DMS114 treated with DMSO at 0.1 percent for 48 hours (cell line): ENCODE measurements around the gene EML6.
"Not testable (repeated sequence)": the region's sequence is repeated elsewhere in the genome, so short reads cannot be mapped to it uniquely, and the experiment has no call there.

Source experiments
- DNase-seq: peaks from one replicate; lab custom pipeline; 2025; ENCODE audit not compliant: unreplicated experiment; lab: John Stamatoyannopoulos, UW

EML6 gene

GRCh38 chr2:54979321-54980044 lies 256.0 kb downstream of the EML6 start:
- no peak for DNase-seq

DNA sequence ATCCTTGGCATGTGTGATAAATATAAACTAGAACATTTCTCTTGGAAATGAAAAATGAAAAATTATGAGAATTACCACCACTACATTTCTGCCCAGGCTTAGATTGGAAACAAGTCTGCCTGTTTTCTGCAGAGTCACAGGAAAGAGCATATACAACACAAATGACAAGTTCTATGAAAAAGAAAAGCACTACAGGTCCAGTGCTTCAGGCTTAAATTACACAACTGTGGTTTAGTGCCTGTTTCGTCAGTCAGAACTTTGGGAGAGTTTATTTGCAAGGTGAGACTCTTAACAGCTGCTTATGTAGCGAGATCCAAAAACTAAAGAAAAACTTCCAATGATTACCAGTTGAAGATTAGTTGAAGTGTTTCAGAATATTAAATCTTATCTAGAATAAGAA lies 257.9 kb downstream of the EML6 start:
- DNase-seq = no peak

DNA sequence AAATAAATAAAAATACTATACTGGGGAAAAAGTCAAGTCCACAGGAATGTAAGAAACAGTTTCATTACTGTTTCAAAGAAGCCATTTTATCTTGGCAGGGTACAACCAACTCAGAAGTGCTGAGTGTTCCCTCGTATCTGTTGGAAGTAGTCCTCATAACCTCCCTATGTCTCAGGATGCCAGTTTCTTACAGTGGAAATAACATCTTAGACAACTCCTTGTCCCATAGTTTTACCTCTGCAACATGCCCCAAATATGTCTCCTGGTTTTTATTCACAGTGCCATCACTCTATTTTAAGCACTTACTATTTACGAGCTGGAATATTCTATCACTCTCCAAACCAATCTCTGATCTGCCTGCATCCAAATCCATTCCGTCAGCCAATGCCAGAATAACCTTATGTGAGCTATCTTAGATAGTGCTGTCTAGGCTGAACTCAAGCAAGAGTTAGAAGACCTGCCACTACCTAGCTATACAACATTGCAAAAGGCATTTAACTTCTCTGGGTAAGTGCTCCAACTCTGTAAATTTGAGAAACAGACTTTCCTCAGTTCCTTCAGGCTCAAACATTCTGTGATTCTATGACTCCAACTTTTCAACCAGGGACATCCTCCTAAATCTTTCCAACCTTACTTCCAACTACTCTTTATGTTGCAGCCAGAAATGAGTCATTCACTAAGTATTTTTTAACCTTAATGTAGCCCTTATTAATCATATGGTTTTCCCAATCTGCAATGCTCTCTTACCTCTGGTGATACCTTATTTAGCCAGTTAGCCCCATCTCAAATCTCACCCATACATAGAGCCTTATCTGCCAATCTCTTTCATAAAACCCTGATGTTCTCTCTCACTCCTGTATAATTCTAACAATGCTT lies 260.1 kb downstream of the EML6 start:
- DNase-seq = no peak

- DNase-seq = no peak
Observed at GRCh38 chr2:54984476-54984875, 261.0 kb downstream of the EML6 start.

GRCh38 chr2:54986264-54986663 lies 262.8 kb downstream of the EML6 start:
- DNase-seq = no peak

GRCh38 chr2:54988612-54989011 lies 265.1 kb downstream of the EML6 start:
- no peak for DNase-seq

DNA sequence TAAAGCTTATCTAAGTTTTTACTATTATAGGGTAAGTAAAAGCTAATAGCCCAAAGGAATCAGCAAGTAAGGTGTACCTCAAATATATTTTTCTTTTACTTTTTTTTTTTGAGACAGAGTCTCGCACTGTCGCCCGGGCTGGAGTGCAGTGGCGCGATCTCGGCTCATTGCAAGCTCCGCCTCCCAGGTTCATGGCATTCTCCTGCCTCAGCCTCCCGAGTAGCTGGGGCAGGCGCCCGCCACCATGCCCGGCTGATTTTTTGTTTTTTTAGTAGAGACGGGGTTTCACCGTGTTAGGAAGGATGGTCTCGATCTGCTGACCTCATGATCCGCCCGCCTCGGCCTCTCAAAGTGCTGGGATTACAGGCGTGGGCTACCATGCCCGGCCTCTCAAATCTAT lies 267.2 kb downstream of the EML6 start:
- not testable (repeated sequence) for DNase-seq

GRCh38 chr2:54995553-54995952 lies 272.1 kb downstream of the EML6 start:
- DNase-seq = no peak

DNA sequence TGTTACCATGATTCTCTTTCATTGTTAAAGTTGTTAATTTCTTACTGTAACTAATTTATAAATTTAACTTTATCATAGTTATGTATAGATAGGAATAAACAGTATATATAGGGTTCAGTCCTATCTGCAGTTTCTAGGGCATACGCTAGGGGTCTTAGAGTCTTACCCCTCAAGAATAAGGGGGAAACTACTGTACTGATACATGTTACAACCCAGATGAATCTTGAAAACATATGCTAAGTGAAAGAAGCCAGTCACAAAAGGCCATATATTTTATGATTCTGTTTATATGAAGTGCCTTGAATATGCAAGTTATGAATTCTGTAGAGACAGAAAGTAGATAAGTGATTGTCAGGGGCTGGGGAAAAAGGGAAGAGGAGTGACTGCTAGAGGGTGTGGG lies 274.4 kb downstream of the EML6 start:
- no peak for DNase-seq

DNA sequence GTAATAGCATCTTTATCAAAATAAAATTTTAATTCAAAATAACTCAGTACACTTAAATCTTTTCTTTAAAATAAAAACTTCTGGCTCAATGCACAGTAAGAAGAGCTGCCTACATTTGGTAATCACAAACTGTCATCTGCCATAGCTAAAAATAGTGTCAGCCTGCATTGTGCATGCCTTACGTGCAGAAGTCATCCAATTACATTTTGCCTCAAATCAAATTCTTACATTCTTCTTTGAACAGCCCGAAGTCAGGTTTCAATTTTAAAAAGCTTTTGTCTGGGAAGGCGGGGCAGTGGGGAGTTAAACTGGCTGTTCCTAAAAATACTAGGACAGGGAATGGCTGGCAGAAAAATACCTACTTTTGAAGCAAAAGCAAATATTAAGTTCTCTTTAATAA lies 275.7 kb downstream of the EML6 start:
- no peak for DNase-seq

DNA sequence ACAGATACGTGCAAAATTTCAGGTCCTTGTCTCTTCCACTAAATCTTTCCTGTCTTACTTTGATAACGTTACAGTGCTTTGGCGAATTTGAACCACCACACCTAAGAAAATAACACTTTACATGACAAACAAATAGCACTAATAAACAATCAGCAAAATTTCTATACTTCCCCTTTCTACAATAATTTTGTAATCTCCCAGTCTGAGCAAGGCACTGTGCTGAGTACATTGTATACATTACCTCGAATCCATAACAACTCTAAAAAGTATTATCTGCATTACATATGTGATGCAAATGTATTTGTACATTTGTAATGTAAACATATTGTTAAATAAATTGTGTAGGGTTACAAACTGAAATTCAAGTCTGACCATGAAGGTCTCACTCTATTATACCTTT lies 276.9 kb downstream of the EML6 start:
- no peak for DNase-seq

DNA sequence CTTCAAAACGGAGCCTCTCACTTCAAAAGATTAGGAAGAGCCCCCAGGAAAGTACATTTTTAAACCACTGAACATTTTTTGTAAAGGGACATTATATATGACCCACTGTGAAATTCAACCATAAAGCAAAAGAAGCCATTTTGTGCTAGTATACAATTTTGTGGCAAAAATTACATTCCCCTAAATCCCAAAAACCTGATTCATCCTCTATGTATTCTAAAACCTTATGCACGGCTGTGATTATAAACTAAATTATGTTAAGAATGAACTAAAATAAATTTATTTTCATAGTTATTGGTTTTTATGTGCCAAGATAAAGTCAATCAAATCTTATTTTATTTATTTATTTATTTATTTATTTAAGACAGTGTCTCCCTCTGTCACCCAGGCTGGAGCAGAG lies 278.3 kb downstream of the EML6 start:
- DNase-seq = no peak

DNA sequence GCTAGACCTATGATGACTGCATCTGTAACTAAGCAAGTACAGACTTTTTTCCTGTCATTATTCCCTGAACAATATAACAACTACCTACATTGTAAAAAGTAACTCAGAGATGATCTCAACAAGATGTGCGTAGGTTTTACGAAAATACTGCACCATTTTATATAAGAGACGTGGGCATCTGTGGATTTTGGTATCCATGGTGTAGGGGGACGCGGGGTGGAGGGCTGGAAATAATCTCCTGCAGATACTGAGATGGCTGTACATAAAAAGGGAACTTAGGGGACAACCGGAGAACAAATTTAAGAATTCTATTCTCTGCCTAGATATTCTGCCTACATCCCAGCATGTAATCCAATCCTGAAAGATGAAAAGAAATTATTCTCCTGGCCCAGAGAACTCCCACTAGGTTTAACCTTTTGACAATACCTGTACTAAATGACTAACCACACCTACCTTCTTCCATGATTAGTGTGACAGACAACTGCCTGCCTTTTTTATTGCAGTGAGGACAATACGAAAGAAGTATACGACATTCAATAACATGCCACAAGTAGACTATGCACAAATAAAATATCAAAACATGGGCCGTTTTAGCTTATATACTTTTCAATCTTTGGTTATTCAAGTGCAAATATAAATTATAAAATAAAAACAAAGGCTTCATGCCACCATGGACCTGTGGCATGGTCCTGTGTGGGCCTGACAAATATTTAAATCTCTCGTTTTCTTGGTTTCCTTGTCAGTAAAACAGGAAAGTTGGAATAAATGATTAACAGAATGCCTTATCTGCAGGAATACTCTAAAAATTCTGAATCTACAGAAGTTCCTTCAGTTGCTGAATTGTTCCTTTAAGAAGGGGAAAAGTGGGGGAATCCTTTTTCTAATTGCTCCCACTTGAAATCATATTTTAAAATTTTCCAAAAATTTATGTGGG lies 280.5 kb downstream of the EML6 start:
- no peak for DNase-seq

DNA sequence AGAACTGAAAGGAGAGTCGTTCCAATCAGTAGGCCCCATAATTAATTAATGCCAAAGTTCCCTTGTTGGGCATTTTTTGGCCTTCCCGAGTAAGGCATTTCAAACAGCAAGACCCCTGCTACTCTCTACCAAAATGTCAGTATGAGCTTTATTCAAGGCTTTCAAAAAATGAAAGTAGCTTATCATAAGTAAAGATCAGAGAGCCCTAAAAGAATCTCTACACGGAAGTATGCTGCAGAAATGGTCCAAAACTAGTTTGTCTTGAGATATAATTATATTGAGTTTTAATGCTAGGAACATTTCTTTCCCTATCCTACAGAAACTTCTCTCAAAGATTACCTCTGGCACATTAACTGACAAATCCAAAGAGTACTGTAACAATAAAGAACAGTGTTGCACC lies 282.8 kb downstream of the EML6 start:
- DNase-seq = no peak

DNA sequence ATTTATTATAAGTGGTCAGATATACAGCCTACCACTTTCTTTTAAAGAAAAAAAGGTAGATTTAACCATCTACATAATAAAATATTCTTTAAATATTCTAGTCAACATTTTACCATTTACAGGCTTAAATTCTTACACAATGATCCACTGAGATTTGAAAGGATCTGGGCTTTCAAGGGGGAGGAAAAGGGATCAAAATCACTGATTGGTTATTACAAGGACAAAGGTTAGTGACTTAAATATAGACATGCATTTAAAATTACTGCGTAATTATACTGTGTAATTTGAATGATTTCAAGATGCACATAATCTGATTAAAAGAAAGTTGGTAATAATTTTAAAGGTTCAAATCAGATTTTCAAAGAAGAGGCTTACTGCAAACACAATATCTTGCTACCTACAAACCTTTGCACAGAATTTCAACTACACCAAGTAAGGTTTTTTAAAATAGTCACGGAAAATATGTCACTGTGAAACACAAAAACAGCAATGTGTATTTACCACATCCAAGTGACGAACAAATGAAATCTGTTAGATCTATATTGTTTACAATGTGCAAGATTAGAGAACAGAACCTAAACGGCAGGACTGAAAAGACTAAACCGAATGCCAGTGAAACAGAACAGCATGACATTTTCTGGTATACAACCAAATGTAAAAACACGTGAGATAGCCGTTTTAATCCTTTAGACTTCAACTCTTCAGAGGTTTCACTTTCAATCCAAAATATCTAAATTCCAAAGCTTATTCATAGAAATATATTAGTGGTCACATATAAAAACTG lies 286.0 kb downstream of the EML6 start:
- DNase-seq = no peak

DNA sequence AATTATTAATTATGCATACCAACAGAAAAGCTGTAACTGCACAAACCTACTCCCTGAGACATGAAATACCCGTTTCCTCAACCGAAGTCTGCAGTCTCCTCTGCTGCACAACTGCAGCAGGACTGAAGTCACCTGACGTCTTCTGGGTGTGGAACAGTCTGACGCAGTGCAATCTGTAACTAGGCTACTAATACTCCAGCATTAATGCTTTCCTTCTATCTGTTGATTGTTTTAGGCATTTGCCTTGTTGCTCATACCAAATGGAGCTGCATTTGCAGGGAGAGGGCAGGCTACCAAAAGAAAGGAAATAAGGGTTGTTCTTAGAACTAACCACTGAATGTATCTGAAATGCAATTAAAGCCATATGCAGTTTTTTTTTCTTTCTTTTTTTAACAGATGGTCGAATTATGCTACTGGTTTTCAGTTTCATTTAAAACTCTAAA lies 286.7 kb downstream of the EML6 start:
- DNase-seq = peak; percentile 40

DNA sequence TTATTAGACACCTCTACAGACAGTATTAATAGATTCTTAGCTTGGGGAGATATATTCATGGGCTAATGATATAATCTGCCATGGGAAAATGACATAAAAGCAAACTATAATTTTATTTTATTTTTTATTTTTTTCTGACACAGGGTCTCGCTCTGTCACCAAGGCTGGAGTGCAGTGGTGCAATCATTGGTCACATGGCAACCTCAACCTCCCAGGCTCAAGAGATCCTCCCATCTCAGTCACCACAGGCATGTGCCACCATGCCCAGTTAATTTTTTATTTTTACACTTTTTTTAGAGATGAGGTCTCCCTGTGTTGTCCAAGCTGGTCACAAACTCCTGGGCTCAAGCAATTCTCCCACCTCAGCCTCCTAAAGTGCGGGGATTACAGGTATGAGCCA lies 287.5 kb downstream of the EML6 start:
- no peak for DNase-seq

DNA sequence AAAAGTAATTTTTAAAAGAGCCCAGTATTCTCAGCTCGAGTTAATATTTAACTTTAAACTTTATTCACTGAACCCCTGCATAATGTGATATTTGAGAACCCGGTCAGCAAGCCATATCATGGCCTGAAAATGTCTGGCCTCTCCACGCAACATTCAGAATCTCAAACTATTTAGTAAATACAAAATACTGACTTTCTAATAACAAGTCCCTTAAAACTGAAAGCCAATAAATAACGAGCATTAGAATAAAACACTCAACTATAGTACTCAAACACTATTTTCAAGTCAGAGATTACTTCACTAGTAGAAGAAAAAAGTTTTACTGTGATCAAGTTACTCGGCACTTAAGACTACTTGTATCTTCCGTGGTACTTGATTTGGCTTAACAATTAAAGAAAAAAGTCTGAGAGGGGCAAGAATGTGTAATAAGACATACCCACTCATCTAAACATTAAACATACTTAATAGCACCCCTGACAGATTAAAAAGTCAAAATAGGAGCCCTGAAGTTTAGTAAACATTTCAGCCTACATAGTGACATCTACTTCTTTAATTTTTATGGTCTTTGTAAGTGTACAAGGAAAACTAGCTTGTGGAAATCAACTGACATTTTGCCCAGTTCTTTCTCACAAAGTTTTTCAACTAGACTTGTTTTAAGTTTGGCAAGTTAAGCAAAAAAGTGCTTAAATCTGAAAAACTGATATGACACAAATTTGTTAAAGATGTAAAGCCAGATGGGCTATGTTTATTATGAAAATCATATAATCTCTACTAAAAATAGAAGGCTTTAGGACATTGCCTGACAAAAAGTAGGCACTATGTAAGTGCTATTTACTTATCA lies 288.6 kb downstream of the EML6 start:
- no peak for DNase-seq

GRCh38 chr2:55012672-55013484 lies 289.4 kb downstream of the EML6 start:
- DNase-seq = no peak
